Medulla oblongata (tissue), 1 donor: ENCODE results near the gene LRP1B.

Experiments
- DNase-seq: peaks from one replicate; pipeline ENCODE4 v3.0.0-alpha.2; 2015; ENCODE audit errors: extremely low spot score

The LRP1B gene

DNA sequence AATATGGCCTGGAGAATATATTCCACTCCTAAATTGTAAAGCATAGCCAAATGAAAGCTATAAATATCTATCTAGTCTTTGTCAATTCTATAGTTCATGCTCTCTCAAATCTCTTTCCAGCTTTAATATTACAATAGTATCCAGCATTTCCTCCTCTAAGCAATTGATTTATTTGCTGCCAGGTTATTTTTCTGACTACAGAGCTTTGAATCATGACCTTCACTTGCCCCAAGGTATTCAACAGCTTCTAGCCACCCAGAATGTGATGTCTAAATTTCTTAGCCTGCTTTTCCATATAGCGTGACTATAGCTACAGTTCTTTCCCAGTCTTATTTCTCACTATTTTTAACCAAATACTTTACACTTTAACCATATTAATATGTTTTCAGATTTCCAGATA is 1287.6 kb downstream of the LRP1B start:
- DNase-seq, result no peak

DNA sequence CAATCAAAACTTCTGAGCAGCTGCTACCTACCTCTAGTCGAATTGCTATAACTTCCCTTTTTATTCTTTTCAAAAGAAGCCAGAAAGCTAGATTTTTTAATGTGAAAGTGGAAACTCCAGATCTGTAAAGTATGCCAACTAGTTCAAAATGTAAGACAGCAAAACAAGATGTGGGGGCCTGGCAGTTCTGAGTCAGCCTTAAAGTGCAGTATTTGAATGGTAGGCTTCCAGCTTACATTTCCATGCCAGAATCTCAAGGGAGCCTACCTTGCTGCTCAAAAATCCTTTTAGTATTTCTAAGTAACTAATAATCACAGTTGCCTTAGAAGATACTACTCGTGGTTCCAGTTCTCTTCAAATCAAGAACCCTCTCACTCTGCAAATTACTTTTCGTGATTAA is 1288.7 kb downstream of the LRP1B start:
- no peak for DNase-seq

DNA sequence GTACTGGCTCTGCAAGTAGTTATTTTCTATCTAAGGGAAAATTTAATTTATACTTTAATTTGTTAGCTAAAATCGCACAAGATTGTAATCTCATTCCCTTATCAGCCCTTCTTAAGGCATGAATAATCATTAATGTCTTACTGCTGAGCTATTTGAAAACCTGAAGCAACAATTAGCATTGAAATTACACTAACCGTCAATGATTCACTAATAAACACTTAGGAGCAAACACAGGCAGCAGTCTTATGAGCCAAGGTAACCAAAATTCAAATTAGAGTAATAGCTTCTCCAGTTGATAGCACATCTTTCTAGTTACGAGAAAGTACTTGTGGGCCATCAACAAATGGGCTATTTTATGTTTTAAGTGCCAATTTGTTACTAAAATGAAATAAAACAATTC is 1289.7 kb downstream of the LRP1B start:
- no peak for DNase-seq

DNA sequence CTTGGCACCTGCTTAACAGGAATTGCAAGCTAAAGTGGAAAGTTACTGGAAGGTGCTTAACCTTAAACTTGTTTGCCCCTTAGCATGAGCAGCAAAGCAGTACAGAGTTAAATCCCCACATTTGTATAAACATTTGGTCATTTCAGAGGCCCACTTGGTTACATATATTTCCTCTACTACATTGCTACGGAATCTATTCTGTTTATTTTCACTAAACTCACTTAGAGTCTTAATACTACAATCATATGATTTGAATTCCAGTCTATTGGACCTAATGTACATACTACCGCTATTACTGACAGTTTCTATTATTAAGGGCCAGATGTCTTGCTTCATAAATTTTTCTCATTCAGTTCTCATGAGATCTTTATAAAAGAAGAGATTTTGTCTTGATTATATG is 1294.0 kb downstream of the LRP1B start:
- DNase-seq, result no peak

DNA sequence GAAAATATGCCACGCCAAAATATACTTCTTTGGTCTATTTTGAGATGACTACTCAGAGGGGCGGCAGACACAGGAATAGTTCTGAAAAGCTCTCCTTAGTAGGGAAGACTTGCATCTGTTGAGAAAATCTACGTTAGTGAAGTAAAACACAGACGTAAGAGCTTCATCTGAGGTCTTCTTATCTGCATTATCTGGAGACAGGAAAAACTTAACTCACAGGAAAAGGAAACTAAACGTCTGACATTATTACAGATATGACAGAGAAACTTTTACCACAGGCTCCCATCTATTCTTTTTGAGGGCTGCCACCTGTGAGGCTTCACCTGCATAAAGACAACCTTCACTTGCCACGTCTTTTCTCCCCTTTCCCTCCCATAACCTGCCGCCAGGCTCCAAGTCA is 1295.7 kb downstream of the LRP1B start:
- no peak for DNase-seq

DNA sequence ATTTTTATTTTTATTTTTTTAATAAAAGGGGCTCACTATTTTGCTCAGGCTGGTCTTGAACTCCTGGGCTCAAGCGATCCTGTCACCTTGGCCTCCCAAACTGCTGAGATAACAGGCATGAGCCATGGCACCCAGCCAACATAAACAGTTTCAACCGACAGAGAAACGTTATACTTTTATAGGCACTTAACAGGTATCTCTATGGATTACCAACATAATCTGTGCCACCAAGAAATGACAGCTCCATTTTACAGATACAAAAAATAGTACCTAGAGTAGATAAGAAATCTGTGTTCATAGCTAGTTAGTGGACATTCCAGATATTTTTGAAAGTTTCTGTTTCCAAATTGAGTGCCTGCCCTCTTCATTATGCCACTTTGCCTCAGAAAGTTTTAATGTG is 1316.7 kb downstream of the LRP1B start:
- DNase-seq, result no peak

DNA sequence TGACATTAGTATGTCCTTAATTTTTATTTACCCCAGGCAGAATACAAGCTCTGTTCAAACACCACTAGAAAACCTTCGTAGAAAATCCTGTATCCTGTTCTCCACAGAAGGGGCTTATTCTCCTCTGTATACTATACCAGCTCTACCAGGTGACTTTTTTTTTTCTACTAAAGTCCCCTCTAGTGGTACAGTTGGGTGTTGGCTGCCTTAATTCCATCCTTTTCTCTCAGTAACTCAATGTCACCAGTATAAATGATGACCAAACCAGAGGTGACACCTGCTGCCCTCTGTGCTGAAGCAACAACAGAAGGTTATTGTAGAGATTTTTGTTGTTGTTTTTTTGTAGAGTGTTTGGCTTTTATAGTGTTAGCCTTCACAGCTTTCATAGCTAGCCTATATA is 1322.0 kb downstream of the LRP1B start:
- DNase-seq, result no peak

DNA sequence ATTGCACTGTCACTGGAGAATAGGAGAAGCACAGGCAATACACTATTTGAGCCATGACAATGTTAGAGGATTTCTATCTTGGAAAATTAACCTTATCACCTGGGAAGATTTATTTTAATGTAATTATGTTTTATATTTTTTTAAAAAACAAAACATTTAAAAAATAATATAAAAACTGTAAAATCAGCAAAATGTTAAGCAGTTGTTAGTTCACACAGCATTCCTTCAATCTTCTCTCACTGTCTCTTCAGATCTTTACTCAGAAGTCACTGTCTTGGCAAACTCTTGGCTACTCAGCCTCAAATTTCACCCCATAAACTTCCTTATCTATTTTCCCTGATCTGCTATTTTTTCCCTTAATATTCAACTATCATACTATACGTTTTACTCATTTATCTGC is 1322.6 kb downstream of the LRP1B start:
- DNase-seq, result no peak

DNA sequence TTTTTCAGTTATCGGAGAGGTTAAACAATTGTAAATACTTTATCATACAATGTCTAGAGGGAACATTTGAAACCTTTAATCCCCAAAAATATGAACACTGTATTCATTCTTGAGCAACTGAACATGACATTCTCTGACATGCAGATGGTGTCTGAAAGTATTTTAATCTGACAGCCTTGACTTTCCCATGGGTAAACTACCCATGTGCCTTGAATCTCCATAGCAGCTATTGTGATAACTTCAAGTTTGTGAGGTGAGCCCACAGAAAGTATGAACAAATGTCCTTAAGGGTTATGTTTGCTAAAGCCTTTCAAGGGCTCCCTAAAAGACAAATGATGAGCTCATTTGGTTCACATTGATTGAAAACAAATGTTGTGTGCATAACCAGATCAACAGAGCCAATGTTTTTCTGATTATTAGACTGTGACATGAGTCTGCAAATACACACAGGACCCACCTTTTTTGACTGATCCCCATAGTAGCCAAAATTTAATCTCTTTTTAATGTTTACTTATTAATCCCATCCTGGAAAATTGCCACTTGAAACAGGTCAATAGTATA is 1326.0 kb downstream of the LRP1B start:
- DNase-seq, result no peak

DNA sequence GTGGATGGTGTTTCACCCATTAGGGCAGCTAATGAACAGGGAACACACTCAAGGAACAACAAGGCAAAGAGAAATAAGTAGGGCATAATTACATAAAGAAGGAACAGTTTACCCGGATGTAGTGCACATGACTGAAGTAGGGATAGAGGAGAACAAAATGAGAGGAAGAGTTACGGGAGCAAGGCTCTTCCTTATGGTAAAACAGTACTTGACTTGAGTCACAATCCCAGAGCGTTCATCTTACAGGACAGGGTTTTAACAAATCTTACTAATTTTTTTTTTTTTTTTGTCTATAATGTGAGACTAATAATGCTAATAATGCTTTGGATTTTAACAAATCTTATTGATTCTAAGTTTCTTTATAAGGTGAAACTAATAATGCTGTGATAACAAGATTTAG is 1329.5 kb downstream of the LRP1B start:
- no peak for DNase-seq

DNA sequence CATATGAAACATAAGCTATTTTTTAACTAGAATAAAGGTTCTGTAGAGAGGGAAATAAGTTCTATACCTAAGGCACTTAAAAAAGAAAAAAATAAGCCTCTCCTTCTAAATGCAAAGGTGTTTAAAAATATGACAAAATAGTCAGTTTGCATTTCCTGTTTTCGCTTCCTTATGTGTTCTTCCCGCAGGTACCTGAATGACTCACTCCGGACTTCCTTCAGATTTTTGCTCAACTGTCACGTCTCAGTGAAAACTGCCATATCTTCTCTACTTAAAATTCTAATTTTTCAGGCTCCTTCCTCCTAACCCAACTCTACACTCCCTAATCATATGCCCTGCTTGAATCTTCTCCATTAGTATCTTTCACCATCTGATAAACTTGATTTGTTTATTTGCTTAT is 1333.1 kb downstream of the LRP1B start:
- no peak for DNase-seq

DNA sequence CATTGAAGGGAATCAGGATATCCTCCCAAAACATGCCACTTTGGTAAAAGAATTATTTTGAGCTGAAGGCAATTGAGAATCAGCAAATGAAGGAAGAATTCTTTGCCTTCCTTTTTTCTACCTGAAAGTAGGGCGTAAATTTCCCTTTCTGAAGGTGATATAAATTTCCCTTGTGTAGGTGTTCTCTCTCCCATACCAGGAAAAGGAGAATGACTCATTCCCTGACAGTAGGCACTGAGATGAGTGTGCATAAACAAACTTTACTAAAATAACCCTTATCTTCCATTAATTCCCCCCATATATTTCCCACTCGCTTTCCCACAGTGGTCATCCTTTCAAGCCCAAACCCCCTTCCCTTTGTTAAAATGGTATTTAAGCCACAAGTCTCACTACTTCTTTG is 1339.0 kb downstream of the LRP1B start:
- DNase-seq, result no peak

DNA sequence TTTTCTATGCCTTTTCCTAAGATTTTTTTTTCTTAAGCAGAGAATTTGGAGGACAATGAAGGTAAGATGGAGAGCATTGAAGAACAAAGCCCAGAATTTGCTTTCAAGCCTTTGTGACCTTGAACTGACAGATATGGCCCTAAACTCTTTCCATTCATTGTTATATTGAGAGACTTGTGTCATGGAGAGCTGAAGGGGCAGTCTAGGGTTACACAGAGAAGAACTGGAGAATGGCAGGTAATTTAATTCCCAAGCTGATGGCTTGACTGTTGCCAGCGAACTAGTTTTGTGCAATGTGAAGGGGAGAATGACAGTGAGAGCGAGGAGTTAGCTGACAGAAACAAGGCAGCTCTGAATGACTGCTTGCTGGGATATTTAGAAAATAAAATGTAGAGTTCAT is 1344.2 kb downstream of the LRP1B start:
- no peak for DNase-seq

DNA sequence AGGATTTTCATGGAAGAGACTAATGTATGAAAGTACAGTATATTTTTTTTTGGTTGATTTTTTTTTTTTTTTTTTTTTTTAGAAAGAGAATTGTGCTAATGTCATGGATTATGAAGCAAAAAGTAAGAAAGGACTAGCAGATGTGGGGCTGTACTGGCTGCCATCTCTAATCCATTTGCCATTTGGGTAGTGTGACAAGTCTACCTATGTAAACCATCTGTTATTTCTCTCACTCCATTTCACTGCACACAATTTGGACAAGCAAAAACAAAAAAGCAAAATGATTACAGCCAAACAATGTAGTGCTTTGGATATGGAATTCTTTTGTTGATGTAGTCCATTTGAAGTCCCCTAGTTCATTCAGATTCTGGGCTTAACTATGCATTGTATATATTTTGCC is 1355.4 kb downstream of the LRP1B start:
- DNase-seq, result no peak

DNA sequence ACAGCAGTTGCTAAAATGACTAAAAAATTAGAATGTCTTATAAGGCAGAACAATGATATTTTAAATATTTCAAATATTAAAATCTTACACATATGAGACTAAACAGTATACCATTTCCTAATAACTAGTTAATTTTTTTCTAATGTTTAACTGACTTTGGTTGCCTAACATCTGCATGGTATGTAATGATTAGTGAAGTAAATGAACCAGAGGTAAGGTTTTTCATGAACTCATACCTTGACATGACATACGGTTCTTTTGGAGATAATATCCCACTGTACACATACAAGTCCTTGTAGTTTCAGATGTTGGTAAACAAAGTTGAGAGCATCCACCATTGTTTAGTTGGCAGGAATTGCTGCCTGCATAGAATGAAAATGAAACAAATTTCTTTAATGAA is 1360.2 kb downstream of the LRP1B start:
- no peak for DNase-seq

DNA sequence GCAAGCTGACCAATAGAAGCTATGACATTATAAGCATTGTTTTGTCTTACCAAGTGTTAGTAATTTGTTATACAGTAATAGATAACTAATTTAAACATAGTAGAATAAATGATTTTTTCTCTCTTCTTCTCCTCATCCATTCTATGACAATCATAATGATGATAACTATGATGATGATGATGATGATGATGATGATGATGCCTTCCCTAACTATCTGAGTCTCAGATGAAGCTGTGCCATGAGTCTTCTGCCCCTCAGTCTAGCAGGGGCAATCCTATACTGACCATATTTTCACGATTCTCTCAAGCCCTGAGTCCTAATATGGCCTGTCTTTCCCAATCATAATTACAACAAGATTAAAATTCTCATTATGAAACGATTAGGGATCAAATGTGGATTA is 1369.0 kb downstream of the LRP1B start:
- no peak for DNase-seq

DNA sequence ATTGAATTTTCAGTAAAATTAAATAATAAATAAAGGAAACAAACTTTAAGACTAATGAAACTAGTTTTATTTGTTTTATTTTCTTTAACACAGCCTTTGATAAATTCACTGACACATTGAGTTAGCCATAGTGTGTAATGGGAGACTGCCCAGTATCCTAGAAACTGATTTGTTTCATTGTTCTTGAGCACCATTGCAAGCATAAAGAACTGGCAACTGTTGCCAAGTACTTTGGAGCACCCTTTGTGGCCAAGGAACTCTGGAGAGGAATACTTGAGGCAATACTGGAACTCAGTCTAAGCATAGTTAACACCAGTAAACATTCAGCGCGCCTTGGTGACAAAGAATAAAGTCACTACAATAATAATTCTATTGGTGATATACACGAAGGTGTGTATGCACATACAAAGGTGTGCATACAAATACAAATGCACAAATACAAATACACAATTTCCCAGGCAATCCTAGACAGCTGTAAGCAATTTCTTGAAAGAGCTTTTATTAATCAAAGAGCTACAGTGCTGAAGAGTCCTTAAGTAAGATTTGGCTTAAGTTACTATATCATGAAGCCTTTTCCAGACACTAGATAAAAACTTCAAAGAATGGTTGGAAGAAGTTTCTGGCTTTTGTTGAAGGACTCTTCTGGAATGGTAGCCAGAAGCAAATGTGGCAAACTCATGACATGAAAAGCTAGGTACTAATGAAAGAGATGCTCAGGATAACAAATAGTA is 1371.2 kb downstream of the LRP1B start:
- DNase-seq, result peak; percentile 62

DNA sequence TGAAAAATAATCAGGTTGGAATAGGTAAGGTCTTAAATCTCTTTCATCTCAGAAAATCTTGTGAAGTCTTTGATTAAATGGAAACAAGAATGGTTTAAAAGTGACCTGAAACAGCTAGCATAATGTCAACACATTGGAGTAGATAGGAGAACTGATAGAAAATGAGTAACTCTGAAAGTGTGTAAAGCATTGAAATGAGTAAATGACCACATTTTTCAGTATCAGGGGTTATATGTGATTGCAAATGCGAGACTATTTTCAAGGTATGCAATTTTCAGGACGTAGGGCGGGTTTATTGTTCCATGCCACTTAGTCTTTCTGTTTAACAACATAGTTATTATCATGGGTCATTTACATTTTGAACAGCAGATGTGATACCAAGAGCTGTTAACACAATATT is 1383.2 kb downstream of the LRP1B start:
- no peak for DNase-seq

DNA sequence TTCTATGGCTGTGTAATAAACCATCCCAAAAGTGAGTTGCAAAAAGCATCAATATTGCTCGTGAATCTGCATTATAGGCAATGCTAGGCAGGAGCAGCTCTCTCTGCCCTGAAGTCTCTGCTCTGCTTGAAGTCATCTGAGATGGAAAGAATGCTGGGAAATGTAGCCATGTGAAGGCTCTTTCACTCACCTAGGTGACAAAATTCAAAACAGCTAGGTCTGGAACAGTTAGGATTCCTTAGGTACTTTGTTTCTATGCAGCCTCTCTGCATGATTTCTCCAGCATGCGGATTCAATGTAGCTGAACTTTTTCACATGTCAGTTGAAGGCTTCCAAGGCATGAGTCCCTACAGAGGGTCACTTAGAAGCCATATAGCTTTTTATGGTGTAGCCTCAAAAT is 1383.7 kb downstream of the LRP1B start:
- no peak for DNase-seq

DNA sequence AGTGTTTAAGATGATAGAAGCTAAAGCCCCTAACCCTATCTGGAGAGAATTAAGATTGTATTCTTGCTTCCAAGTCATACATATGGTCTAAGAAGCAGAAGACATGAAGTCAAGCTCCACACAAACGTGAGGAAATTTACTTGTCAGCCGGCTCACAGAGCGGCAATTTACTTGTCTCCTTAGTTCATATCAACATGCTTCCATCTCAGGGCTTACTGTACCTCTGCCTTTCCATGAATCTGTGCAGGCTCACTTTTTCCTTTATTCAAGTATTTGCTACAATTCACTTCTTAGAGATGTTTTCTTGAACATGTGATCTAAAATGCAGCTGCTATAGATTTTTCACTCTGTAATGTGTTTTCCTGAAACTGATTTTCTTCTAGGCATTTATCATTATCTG is 1386.4 kb downstream of the LRP1B start:
- no peak for DNase-seq

DNA sequence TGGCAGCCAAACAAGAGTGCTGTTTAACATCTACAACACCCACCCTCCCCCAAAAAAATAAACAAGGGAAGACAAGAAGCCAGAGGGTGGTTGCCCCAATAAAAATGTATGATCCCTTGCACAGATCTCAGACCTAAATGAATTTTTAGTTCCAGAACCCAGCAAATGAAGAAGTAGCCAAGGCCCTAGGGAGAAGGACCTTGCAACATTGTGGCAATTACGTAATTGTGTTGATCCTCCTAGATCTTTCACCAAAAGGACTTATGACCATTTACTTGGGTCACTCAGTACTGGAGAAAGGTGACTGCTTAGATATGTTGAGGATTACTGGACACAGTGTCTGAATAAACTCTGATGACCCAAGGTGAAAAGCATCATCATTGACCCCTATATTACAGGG is 1393.8 kb downstream of the LRP1B start:
- DNase-seq, result no peak

DNA sequence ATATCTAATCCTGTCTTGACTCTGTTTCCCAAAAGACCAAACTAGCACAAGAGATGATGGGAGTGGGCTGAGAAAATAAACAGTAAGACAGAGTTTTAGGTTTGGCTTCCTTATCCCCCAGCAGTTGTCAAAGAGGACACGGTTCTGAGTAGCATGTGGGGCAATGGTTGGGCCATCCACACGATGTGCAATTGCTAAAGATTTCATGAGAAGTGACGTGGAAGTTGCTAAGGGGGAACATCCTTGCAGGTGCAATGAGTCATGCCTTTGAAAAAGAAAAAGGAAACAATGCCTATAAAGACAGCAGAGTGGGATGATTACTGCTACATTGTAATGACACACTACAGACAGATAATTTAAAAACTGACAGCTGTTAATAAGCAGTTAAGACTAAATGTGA is 1395.8 kb downstream of the LRP1B start:
- DNase-seq, result no peak

DNA sequence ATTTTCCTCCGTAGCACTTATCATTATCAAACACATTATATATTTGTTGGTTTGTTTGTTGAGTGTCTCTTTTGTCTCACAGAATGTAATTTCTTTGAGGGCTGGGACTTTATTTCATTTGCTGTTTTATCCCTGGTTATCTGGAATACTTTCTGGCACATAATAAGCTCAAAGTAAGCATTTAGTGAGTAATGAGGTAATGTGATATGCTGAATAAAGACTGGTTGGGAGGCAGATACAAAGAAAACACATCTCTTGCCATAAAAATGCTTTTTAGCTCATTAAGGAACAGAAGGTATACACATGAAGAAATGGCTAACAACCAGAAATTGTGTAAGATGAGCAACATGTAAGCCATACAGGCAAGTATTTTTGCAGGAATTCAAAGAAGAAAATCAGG is 1411.8 kb downstream of the LRP1B start:
- DNase-seq, result no peak

DNA sequence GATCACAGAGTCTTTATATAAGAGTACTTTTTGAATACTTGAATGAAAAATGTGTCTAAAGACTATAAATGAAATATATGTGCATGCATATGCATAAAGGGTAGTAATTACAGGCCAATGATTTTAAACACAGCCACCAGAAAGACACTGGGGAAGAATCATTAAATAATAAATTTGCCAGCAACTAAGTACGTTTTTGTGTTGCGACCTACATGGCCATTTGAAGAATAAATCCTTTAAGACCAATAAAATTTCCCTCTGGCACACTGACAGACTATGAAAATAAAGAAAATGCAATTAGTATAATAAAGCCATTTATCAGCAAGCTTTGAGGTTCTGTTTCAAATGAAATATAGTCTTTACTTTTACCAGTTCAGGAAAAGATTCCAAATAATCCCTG is 1413.3 kb downstream of the LRP1B start:
- DNase-seq, result no peak
